Naive thymus-derived CD8-positive, alpha-beta T cell (primary cell): ENCODE data around the gene FSD2. TPM values are rescaled to one million over a fixed set of nuclear protein-coding genes. Genes with fewer than 3 reads are reported as not detected.

Experiments
- ATAC-seq, 2 donors: fragments of 150-1000 bp; cut with Tn5 transposase in 1 of 2; sonication (Bioruptor Pico), chemical (Tn5 transposase) in 1 of 2; 1 replicate in 1 of 2; 2 replicates in 1 of 2; pipeline ENCODE4 v1.10.0; 2021; ENCODE audit warnings: mild to moderate bottlenecking in 2 of 2, moderate library complexity in 2 of 2
- POLR2A ChIA-PET: fragments of 350-600 bp; sonication (Branson Sonifier 250); formaldehyde crosslinking; loops from one replicate; lab custom pipeline; 2021; ENCODE audit warnings: antibody characterized with exemption; lab: Charles Lee
- DNase-seq, 10 donors: peaks; one replicate each; pipeline versions ENCODE4 v3.0.0 to v3.0.0-alpha.2; 2020 to 2022
- H3K27ac Mint-ChIP-seq, 10 donors: one replicate each; pipeline ENCODE4 v1.8.0; 2020 to 2022; ENCODE audit warnings: mild to moderate bottlenecking in 10 of 10, mixed read lengths in 10 of 10, moderate library complexity in 4 of 10, inconsistent platforms in 1 of 10
- H3K27me3 Mint-ChIP-seq, 5 donors: one replicate each; pipeline ENCODE4 v1.8.0; 2021 to 2022; ENCODE audit warnings: mixed read lengths in 5 of 5
- H3K36me3 Mint-ChIP-seq, 3 donors: one replicate each; pipeline ENCODE4 v1.8.0; 2020 to 2022; ENCODE audit warnings: mixed read lengths in 3 of 3, mild to moderate bottlenecking in 2 of 3, inconsistent platforms in 1 of 3
- H3K4me1 Mint-ChIP-seq, 4 donors: one replicate each; pipeline ENCODE4 v1.8.0; 2021 to 2022; ENCODE audit warnings: mixed read lengths in 4 of 4
- H3K4me3 Mint-ChIP-seq, 10 donors: one replicate each; pipeline ENCODE4 v1.8.0; 2020 to 2022; ENCODE audit warnings: mild to moderate bottlenecking in 10 of 10, mixed read lengths in 10 of 10, moderate library complexity in 6 of 10, inconsistent platforms in 1 of 10
- H3K9me3 Mint-ChIP-seq, 9 donors: one replicate each; pipeline ENCODE4 v1.8.0; 2020 to 2022; ENCODE audit warnings: mixed read lengths in 9 of 9, mild to moderate bottlenecking in 3 of 9, inconsistent platforms in 1 of 9, moderate library complexity in 1 of 9
- polyA plus RNA-seq, 3 donors: library from polyadenylated mRNA; unstranded; fragments of 300-500 nt; fragmentation: Illumina TruSeq; gene quantifications; one replicate each; pipeline ENCODE4 v1.2.3, GENCODE V29; 2021
- total RNA-seq, 8 experiments: library from RNA in 2 of 8; stranded (reverse) in 2 of 8; gene quantifications; one replicate each; pipeline ENCODE4 v1.2.3 and lab custom pipeline; 2021 to 2026

Gene FSD2
- total and polyA plus RNA-seq, 5 experiments from 2014 or later: 0.08 to 0.17 TPM; not detected in 3

DNA sequence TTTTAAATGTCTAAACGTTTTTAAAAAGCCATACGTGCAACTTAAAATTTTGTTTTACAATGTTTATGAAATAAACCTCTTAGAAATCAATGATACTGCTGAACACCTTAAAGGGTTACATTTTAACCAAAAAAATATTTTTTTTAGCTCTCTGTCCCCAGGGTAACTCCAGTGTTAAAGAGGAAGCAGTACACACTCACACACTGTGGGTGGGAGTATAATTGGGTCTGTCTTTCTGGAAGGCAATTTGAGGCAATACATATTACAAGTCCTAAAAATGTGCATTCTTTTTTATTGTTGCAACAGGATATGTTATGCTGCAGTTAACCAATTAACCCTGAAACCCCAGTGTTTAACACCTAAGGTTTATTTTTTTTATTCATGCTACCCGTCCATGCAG, 37.7 kb upstream of the FSD2 start:
- Mint-ChIP-seq H3K27ac (no peak overlapping the region), H3K27me3 (no peaks in the 10 kb centered on the region), H3K4me1 (peaks cover 7 to 12% (median 9%) of the 10 kb centered on the region in 4 donors), H3K9me3 (peaks cover 0 to 2% (median 0%) of the 10 kb centered on the region in 9 donors), H3K4me3 (no peak overlapping the region), H3K36me3 (peaks cover 2 to 4% (median 4%) of the 10 kb centered on the region in 3 donors)
- DNase-seq: no peak
- no peak for ATAC-seq
- POLR2A ChIA-PET: no interaction called here

DNA sequence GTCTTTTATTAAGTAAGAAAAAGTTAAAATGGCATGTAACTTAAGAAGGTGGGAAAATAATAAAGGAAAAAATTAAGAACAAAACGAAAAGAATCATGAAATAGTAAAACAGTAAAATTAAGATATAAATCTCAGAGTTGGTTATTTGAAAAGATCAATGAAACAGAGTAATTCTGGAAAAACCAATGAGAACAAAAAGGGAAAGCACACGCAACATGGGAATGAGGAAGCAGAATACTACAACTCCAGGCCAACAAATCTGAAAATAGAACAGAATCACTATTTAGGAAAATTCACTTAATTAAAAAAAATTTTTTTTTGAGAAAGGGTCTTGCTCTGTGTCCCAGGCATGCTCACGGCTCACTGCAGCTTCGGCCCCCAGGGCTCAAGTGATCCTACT, 34.3 kb upstream of the FSD2 start:
- no peaks in the 10 kb centered on the region for H3K27me3 Mint-ChIP-seq
- peaks cover 26 to 34% (median 31%) of the 10 kb centered on the region in 3 donors for H3K36me3 Mint-ChIP-seq
- peaks cover 6 to 16% (median 10%) of the 10 kb centered on the region in 4 donors for H3K4me1 Mint-ChIP-seq
- H3K9me3 Mint-ChIP-seq: peaks cover 0 to 9% (median 2%) of the 10 kb centered on the region in 9 donors
- POLR2A ChIA-PET: no interaction called here
- ATAC-seq (no peak), DNase-seq (no peak)
- no peak overlapping the region for H3K4me3 Mint-ChIP-seq
- H3K27ac Mint-ChIP-seq: no peak overlapping the region

DNA sequence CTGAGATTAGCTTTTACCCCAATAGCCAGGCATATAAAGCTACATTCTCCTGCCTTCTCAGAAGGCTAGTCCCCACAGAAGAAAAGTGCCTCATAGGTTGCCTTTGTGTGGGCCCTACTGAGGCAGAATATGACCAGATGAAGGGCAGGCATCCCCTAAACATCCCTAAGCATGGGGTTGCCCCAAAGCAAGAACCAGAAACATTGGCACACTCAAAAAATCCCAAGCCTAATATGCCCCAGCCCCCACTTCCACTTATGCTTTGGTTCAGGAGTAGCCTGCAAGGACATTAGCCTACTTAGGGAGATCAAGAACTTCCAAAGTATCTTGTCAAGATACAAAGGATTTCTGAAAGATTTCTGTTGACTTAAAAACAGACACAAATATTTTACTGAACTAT, 33.3 kb upstream of the FSD2 start:
- Mint-ChIP-seq H3K36me3 (peaks cover 26 to 41% (median 38%) of the 10 kb centered on the region in 3 donors), H3K27ac (no peak overlapping the region), H3K27me3 (no peaks in the 10 kb centered on the region), H3K4me3 (no peak overlapping the region), H3K9me3 (peaks cover 0 to 9% (median 2%) of the 10 kb centered on the region in 9 donors), H3K4me1 (peaks cover 0 to 11% (median 4%) of the 10 kb centered on the region in 4 donors)
- no peak for DNase-seq
- POLR2A ChIA-PET: no interaction called here
- no peak for ATAC-seq

DNA sequence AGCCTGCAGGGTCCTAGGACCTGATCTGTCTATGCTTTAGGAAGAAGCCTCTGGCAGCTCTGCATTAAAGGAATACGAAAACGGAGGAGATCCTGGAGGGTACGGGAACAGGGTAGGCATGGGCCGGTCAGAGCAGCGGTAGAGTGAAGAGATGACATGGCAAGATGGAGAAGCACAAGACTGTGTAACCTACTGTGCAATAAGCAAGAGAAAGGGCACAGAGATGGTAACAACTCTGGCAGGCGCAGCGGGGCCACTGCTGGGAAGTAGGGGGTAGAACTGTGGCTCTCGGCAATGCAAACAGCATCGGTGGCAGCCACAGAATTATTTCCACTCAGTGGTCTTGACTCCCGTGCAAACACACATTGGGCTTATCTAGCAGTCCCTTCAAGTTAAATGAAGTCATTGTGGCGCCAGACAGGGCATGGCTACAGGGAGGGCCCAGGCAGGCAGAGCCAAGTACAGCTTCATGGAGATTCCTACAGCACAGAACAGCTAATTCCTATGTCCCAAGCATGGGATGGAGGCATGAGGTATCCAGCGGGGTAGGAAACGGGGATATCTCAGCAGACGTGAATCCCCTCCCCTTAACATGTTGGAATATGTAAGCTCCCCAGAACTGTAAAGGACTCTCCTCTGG, 32.3 kb upstream of the FSD2 start:
- POLR2A ChIA-PET: interaction anchor here (0.9 kb wide), 1 partner anchor 11 kb away, joined by 3 read pairs; no protein-coding TSS in a partner anchor
- Mint-ChIP-seq H3K27ac (peak overlapping the region in 4 of 10 donors; percentile 2 to 90 (median 46)), H3K4me3 (no peak overlapping the region), H3K27me3 (no peaks in the 10 kb centered on the region), H3K9me3 (peaks cover 0 to 9% (median 0%) of the 10 kb centered on the region in 9 donors), H3K4me1 (peaks cover 0 to 11% (median 2%) of the 10 kb centered on the region in 4 donors), H3K36me3 (peaks cover 28 to 51% (median 46%) of the 10 kb centered on the region in 3 donors)
- DNase-seq (no peak), ATAC-seq (peak; percentile 15 to 31)

DNA sequence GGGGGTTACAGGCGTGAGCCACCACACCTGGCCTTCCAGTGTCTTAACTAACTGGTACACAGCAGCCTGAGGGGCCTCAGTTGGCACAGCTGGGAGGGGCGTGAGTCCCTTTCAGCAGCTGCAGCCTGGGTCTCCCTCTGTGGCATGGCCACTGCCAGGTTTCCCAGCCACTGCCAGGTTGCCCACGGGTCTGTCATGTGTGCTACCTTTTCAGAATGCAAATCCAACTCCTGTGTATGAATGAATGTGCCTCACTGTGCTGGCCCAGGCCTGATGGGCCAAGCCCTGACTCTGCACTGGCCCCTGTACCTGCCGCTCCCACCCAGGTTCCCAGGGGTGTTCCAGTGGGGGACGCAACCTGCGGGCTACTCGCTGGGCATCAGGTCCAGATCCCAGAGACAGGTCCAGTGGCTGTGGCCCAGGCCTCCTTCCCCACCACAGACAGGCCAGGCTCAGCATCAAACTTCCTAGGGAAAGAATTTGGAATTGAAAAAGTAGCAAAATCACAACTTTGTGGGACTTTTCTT, 29.6 kb upstream of the FSD2 start:
- peak overlapping the region in 1 of 10 donors; percentile 40 for H3K27ac Mint-ChIP-seq
- ATAC-seq: peak in 1 of 2 donors; percentile 9

DNA sequence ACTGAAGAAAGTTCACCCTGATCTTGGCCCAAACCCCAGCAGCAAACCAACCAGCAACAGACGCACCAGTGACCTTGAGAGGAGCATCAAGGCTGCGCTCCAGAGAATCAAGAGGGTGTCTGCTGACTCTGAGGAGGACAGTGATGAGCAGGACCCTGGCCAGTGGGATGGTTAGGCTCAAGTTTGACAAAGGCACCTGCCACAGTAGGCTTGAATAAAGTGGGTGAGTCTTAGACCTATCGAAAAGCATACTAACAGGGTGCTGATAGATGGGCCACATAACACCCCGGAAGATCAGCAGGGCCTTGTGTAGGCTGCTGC, 27.5 kb upstream of the FSD2 start:
- no peak for DNase-seq
- peaks cover 31 to 98% (median 66%) of the 10 kb centered on the region in 3 donors for H3K36me3 Mint-ChIP-seq
- H3K4me3 Mint-ChIP-seq: peak overlapping the region in 1 of 10 donors; percentile 45
- no peak for ATAC-seq
- peaks cover 0 to 9% (median 0%) of the 10 kb centered on the region in 9 donors for H3K9me3 Mint-ChIP-seq
- POLR2A ChIA-PET: no interaction called here
- peaks cover 7 to 25% (median 13%) of the 10 kb centered on the region in 4 donors for H3K4me1 Mint-ChIP-seq
- no peaks in the 10 kb centered on the region for H3K27me3 Mint-ChIP-seq
- peak overlapping the region in 5 of 10 donors; percentile 55 to 90 (median 76) for H3K27ac Mint-ChIP-seq

More for the DNA sequence above, 29.6 kb upstream of the FSD2 start:
- Mint-ChIP-seq H3K9me3 (peaks cover 0 to 9% (median 0%) of the 10 kb centered on the region in 9 donors), H3K4me3 (no peak overlapping the region), H3K4me1 (peaks cover 5 to 25% (median 12%) of the 10 kb centered on the region in 4 donors), H3K27me3 (no peaks in the 10 kb centered on the region), H3K36me3 (peaks cover 31 to 78% (median 61%) of the 10 kb centered on the region in 3 donors)
- no peak for DNase-seq
- POLR2A ChIA-PET: no interaction called here

DNA sequence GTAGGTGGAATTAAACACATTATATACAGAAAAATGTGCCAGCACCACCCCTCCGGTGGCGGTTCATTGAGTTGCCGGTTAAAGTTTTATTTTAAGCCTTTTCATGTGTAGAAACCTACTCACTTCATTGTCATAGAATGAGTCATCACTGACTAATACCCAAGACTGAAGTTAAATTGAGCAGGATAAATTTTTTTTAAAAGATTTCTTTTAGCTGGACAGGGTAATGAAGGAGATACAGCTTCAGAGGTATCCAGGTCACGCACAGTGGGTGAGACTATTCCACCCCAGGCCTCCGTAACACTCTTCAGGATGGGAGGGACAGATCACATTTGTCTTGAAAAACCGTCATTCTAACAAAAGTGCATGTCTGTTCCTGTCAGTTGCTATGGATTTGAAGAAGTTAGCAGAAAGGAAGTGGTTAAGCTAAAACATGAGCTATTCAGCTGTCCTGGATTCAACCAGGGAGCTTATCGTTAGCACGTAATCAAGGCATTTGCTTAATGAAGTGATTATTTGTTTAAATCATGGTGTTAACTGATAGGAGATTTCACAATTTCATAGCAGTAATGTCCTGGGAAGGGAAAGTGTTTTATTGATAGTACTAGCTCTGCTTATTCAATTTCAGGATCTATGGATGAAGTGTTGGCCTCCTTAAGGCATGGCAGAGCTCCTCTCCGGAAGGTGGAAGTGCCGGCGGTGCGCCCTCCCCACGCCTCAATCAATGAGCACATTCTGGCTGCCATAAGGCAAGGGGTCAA, 26.9 kb upstream of the FSD2 start:
- peak overlapping the region in 8 of 10 donors; percentile 55 to 90 (median 74) for H3K27ac Mint-ChIP-seq
- POLR2A ChIA-PET: no interaction called here
- H3K36me3 Mint-ChIP-seq: peaks cover 26 to 98% (median 64%) of the 10 kb centered on the region in 3 donors
- peaks cover 7 to 25% (median 11%) of the 10 kb centered on the region in 4 donors for H3K4me1 Mint-ChIP-seq
- no peaks in the 10 kb centered on the region for H3K27me3 Mint-ChIP-seq
- ATAC-seq: no peak
- DNase-seq: peak in 1 of 10 donors; percentile 10
- peak overlapping the region in 2 of 10 donors; percentile 14 to 45 for H3K4me3 Mint-ChIP-seq
- H3K9me3 Mint-ChIP-seq: peaks cover 0 to 3% (median 0%) of the 10 kb centered on the region in 9 donors

DNA sequence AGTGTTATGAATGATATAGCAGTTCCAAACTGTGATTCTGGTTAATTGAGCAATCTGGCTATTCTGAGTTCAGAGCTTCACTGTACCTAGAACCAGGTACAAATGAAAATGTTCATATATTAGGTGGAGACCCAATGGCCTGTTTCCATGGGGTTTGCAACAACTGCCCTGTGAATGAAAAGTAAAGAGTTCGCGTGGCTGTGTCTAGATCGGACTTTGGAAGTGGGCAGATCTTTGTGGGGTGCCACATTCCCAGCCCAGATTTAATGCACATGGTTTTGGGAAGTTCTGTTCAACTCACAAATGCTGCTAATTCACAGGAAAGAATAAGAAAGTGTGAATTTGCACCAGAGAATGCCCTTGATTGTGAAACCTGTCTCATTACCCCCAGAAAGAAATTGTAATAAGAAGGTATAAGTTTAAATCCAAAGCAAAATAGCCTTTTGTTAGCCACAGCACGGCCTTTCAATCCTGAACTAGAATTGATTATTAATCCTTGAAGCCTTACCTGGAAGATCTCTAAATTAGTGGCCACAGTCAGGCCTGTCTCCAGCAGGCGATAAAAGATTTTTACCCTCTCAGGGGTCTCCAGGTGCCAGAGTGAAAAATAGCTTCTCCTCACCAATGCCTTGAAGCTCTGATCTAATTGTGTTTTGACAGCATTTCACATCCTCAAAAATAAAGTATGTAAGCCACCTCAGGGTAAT, 26.2 kb upstream of the FSD2 start:
- Mint-ChIP-seq H3K27me3 (no peaks in the 10 kb centered on the region), H3K9me3 (peaks cover 0 to 2% (median 0%) of the 10 kb centered on the region in 9 donors), H3K4me1 (peaks cover 7 to 25% (median 10%) of the 10 kb centered on the region in 4 donors), H3K4me3 (peak overlapping the region in 2 of 10 donors; percentile 14 to 45), H3K27ac (peak overlapping the region in 5 of 10 donors; percentile 7 to 76 (median 74)), H3K36me3 (peaks cover 21 to 98% (median 60%) of the 10 kb centered on the region in 3 donors)
- DNase-seq (no peak), ATAC-seq (no peak)
- POLR2A ChIA-PET: no interaction called here

DNA sequence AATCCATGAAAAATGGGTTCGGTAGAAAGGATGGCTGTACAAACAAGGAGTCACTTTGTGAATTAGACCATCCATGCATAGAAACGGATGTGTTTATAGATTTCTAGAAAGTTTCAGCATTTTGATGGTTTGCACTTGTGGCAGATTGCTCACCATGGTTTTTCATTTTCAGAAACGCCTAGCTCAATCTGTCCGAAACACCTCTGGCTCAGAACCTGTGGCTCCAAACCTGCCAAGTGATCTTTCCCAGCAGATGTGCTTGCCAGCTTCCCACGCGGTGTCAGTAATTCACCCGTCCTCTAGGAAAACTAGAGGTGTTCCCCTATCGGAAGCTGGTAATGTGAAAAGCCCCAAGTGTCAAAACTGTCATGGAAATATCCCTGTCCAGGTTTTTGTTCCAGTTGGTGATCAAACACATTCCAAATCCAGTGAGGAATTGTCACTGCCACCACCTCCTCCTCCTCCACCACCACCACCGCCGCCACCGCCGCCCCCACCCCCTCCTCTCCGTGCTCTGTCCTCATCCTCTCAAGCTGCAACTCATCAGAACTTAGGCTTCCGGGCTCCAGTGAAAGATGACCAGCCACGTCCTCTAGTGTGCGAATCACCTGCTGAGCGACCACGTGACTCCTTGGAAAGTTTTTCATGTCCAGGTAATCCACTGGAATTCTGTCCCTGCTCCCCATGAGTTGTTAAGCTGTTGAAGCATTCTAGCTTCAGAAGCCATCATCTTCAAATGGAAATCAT, 24.7 kb upstream of the FSD2 start:
- Mint-ChIP-seq H3K27me3 (no peaks in the 10 kb centered on the region), H3K4me1 (peaks cover 7 to 23% (median 9%) of the 10 kb centered on the region in 4 donors), H3K27ac (peak overlapping the region in 1 of 10 donors; percentile 7), H3K4me3 (no peak overlapping the region), H3K36me3 (peaks cover 8 to 98% (median 53%) of the 10 kb centered on the region in 3 donors), H3K9me3 (no peaks in the 10 kb centered on the region)
- DNase-seq: no peak
- POLR2A ChIA-PET: no interaction called here
- no peak for ATAC-seq

DNA sequence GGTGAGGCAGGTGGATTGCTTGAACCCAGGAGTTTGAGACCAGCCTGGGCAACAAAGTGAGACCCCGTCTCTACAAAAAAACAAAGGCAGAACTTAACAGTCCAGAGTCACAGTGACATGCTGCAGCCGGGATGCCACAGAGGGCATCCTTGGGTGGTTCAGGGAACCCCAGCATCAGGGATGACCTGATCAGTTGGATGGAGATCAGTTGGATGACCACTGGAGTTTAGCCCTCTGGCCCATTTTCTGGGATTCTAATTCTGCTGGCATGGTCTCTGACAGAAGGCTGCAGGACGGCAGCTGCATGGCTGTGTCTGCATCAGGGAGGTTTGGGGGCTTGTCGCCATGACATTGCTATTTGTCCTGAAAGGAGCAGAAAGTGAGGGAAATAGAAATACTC, 23.4 kb upstream of the FSD2 start:
- no peaks in the 10 kb centered on the region for H3K9me3 Mint-ChIP-seq
- no peak for DNase-seq
- H3K4me1 Mint-ChIP-seq: peaks cover 7 to 23% (median 8%) of the 10 kb centered on the region in 4 donors
- no peak overlapping the region for H3K4me3 Mint-ChIP-seq
- peaks cover 8 to 98% (median 47%) of the 10 kb centered on the region in 3 donors for H3K36me3 Mint-ChIP-seq
- POLR2A ChIA-PET: no interaction called here
- peak in 1 of 2 donors; percentile 13 for ATAC-seq
- no peaks in the 10 kb centered on the region for H3K27me3 Mint-ChIP-seq
- peak overlapping the region in 8 of 10 donors; percentile 43 to 68 (median 56) for H3K27ac Mint-ChIP-seq

DNA sequence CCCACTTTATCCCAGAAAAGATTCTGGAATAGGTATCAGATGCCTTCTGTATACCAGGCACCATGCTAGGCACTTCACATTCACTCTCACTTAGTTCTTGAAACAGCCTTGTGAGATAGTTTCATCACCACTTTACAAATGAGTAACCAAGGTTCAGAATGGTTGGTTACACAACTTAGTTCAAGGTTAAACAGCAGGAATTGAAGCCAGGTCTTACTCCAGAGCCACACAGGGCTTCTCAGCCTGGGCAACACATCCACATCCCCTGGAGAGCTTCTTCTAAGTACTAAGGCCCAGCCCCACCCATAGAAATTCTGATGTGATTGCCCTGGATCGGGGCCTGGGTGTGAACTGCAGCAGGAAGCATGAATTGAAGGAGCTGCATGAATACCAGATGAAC, 22.2 kb upstream of the FSD2 start:
- DNase-seq (no peak), ATAC-seq (peak in 1 of 2 donors; percentile 22)
- no peaks in the 10 kb centered on the region for H3K27me3 Mint-ChIP-seq
- POLR2A ChIA-PET: no interaction called here
- peak overlapping the region in 4 of 10 donors; percentile 16 to 68 (median 38) for H3K27ac Mint-ChIP-seq
- peaks cover 6 to 19% (median 8%) of the 10 kb centered on the region in 4 donors for H3K4me1 Mint-ChIP-seq
- H3K36me3 Mint-ChIP-seq: peaks cover 5 to 95% (median 37%) of the 10 kb centered on the region in 3 donors
- H3K9me3 Mint-ChIP-seq: no peaks in the 10 kb centered on the region
- H3K4me3 Mint-ChIP-seq: no peak overlapping the region
